ENCODE results near the gene HRH3.

The HRH3 gene

DNA sequence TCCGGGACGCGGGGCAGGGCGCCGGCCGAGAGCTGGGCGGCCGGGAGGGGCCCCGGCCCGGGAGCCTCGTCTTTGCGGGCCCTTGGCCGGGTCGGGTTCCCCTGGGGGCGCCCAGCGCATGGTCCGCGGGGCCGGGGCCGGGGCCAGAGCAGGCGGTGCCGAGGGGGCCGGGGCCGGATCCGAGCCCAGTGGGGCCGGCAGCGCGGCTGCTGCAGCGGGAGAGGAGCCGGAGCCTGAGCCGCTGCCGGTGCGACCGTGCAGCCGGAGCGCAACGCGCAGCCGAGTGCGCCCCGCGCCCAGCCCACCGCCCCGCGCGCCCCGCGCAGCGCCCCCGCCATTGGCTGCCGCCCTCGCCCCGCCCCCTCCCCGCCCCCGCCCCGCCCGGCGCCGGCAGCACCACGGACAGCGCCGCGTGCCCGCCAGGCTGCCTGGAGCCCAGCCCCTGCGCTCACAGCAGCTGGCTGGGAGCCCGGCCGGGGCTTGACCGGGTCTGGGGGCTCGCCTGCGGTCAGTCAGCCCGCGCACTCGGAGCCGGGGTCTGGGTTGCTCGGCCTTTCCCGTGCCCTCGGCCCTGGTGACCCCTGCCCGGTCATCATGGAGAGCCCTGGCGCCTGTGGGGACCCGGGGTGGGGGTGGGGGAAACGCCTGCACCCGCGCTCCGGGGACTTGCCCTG, at the start of gene HRH3:
HRH3 (minus strand) TSS at position 287 of the 674 bp plus-strand sequence. CDS start 308 bp downstream, outside the sequence.
- peak; percentile 6 for DNase-seq (ENCODE audit: low read depth)

DNA sequence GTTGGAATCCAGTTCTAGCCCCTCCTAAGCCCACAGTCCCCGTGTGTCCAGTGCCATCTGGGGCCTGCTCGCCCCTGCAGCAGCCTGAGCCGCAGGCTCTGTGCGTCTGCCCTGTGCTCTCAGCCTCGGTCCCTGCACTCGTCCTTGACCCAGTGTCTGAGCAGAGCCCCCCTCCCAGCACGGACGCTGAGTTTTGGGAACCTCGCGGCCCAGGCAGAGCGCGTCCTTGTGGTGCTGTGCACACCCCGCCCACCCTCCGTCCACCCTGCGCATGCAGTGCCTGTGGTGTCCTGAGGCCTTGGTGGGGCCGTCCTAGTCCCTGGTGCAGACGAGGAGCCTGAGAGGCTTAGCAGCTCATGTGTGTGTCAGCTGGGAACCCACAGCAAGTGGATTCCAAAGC, 49.8 kb upstream of the HRH3 start:
- no peak for DNase-seq (ENCODE audit: low read depth)

DNA sequence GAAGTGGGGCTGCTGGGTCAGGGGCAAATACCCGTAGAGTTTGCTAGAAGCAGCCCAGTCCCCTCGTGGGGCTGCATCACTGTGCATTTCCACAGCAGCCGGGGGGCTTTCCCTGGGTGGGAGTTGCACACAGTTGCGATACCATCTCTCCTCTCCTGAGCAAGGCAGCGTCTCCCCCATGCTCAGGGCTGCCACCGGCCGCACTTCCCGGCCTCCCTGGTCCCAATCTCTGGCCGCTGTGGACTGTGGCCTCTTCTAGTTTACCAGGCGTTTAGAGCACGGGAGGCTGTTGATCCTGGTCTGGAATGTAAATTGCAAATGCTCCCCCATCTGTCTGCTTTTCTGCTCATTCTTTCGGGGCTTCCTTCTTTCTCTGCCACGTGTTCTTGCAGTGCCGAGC, 49.3 kb upstream of the HRH3 start:
- no peak for DNase-seq (ENCODE audit: low read depth)

DNA sequence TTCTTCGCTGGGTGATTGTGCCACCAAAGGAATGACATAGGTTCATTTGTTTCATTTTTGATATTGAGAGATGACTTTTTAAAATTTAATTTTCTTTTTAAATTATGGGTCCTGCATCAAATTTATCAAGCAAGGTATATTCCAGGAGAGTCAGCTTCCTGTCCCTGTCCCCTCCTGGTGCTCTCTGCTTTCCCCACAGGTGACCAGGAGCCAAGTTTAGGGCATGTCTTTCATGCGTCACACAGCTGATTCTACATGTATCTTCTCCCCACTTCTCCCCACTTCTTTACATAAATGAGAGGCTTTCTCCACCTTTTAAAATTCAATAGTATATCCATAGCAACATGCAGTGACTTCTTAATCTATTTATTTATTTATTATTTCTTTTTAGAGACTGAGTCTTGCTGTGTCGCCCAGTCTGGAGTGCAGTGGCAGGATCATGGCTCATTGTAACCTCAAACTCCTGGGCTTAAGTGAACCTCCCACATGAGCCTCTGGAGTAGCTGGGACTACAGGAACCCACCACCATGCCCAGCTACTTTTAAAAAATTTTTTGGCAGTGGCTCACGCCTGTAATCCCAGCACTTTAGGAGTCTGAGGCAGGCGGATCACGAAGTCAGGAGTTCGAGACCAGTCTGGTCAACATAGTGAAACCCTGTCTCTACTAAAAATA, 48.3 kb upstream of the HRH3 start:
- DNase-seq (ENCODE audit: low read depth): no peak

DNA sequence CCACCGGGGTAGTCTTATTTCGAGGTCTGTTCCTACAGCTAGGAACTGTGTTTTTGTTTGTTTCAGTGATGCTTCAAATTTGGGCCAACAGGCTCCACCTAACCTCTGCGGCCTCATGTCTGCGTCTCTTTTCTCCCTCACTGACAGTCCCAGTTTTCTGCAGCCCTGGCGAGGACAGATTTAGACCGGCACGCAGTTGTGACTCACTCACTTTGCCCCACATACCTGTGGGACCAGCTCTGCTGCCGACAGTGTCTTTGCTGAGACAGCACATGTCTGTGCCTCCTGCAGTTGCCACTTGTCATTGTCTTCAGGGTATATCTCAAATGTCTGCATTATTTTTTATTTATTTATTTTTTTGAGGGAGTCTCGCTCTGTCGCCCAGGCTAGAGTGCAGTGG, 47.5 kb upstream of the HRH3 start:
- DNase-seq (ENCODE audit: low read depth): no peak

DNA sequence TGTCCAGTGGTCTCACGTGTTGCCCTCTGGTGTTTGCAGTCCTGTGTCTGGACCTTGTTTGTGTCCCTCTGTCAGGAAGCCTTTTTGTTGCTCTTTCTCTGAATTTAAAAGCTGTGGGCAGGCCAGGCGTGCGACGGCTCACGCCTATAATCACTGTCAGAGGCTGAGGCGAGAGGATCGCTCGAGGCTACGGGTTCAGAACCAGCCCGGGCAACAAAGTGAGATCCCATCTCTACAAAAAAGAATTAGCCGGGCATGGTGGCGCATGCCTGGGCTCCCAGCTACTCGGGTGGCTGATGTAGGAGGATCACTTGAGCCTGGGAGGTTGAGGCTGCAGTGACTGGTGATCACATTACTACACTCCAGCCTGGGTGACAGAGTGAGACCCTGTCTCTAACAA, 46.8 kb upstream of the HRH3 start:
- DNase-seq (ENCODE audit: low read depth): no peak

DNA sequence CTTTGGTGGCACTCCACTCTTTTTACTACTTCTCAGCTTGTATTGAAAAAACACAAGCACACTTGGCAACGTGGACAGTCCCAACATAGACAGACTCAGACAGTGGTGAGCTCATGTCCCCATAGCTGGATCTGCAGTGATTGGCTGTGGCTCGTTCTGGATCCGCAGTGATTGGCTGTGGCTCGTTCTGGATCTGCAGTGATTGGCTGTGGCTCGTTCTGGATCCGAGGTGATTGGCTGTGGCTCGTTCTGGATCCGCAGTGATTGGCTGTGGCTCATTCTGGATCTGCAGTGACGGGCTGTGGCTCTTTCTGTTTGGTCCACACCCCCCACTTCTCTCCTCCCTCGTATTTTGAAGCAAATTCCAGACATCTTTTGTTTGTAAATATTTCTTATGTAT, 46.3 kb upstream of the HRH3 start:
- DNase-seq (ENCODE audit: low read depth): no peak

DNA sequence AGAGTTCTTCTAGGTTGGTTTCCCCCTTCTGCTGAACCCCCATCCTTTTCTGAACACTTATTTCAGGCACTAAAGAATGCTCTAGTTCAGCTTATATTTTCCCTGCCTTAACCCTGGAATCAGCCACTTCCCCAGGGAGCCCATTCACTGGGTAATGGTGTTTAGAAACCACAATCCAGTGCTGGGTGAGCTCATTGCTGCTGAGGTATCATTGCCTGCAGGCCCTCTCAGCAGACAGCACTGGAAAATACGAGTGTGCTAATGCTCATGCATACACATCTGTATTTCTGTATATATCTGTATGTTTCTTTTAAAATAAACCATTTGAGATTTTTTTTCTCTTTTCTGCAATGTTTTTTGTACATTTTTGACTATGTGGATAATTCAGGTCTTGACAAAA, 45.3 kb upstream of the HRH3 start:
- no peak for DNase-seq (ENCODE audit: low read depth)

DNA sequence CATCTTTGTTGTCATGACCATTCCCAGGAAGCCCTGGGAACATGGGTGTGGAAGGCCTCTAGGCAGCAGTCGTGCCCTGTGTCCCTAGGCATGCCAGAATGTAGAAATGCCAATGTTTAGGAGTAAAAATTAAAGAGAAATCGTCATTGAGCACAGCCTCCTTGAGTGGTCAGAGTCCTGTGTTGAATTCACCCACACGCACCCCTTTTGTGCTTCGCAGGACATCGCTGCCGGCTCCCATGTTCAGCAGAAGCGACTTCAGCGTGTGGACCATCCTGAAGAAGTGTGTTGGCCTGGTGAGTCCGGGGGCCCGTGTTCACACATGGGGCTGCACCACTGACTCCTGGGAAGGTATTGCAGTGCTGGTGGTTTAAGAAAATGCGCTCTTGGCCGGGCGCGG, 43.3 kb upstream of the HRH3 start:
- no peak for DNase-seq (ENCODE audit: low read depth)

DNA sequence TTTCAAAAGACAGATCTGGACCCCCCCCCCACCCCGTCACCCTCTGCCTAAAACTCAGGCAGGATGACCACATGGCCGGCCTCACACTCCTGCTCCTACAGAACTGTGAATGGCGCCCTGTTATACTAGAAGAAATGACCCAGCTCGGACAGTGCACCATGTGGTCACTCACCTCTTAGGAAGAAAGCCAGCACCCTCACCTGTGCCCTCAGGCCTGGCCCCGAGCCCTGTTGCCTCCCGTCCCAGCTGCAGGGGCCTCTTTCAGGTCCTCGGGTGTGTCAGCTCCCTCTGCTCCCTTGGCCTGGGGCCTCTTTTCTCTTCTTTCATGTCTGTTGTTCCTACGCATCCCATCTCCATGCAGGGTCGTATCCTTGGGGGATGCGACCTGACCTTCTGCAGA, 42.0 kb upstream of the HRH3 start:
- DNase-seq (ENCODE audit: low read depth): no peak

DNA sequence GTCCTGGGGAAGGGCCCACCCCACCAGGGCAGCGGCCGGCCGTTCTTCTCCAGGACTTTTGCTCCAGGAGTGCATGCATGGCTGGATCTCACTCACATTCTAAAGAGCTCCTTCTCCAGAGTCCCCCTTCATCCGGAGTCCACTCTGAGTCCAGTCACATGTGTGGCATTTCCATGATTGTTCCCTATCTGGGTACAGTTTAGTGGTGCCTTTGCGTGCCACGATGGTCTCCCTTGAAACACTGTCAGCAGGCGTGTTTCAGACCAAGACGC, 39.2 kb upstream of the HRH3 start:
- DNase-seq (ENCODE audit: low read depth): no peak

DNA sequence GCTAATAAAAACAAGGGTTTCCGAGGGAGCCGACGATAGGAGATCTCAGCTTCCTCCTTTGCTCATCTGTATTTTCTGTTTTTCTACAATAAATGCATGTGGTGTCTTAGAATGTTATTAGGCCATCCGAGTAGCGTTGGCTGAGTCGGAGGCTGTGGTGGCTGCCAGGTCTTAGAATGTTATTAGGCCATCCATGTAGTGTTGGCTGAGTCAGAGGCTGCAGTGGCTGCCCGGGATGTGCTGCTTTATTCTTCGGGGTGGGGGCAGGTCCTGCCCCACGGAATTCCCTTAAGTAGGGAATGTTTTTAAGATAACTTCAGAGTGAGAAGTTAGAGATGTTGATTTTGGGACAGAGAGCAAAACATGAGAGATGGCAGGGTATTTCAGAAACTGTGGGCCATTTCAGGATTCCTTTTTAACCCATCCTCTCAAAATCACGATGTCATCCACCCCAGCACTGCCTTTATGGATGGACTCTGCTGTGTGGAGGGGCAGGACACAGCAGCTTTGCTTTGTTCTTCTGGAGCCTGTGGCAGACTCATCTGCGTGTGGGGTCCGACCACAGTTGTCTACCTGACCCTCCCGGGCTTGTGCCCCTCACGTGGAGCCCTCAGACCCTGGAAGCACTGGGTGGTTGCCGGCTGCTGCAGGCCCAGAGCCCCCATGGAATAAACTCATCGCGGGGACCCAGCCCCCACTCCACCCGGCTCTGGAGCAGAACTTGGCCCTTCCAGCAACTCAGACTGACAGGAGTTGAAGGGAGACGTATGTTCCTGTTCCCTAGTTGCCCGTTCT, 38.6 kb upstream of the HRH3 start:
- no peak for DNase-seq (ENCODE audit: low read depth)

DNA sequence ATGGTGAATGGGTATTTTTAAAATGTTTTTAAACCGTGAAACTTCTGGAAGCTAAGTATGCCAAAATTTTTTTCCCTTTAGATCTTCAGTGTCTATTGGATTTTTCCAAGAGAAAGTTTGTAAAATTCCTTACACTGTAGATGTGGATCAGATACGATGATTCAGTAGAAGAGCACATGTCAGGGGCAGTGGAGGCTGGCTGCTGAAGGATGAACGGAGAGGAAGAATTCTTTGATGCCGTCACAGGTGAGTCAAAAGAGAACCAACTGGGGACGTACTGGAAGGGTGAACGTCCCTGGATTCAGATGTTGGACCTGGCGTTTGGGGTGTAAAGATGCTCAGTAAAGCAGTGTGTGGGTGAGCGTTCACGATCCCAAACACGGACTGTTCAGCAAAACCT, 35.9 kb upstream of the HRH3 start:
- no peak for DNase-seq (ENCODE audit: low read depth)

DNA sequence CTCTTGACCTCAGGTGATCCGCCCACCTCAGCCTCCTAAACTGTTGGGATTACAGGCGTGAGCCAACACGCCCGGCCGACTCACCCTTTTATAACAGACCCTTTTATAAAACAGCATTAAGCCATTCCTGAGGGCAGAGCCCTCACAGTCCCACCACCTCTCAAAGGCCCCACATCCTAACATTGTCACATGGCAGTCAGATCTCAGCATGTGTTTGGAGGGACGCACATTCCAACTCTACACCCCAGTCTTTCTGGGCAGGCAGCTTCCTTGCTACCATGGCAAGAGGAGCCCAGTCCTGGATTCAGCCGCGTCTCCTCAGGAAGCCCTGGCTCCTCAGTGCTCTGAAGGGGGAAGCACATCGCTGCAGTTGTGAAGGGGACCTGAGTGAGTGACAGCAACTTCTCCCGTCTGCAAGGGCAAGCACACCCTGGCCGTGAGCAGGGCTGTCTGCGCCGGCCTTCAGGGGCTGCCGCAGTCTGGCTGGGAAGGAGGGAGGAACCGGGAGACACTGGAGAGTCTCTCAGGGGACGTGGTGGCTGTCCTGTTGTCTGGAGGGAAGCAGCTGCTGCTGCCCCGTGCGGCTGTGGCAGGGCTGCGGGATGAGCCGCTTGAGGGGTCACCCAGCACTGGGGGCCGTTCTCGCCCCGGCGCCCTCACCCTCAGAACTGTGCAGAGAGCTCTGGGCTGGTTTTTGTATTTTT, 34.1 kb upstream of the HRH3 start:
- no peak for DNase-seq (ENCODE audit: low read depth)

DNA sequence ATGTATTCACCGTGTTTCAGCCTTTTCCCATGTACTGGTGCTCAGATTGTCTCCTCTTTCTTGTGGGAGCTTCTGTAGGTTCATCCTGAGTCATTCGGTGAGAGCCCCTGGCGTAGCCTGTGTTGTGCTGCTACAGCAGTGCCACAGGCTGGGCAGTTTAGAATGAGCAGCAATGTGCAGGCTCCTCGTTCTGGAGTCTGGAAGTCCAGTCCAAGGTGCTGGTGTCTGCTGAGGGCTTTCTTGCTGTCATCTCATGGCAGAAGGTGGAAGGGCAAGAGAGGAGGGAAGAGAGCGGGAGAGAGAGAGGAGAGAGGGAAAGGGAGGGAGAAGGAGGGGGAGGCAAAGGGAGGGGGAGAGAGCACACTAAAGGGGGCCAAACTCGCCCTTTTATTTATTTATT, 33.3 kb upstream of the HRH3 start:
- no peak for DNase-seq (ENCODE audit: low read depth)

DNA sequence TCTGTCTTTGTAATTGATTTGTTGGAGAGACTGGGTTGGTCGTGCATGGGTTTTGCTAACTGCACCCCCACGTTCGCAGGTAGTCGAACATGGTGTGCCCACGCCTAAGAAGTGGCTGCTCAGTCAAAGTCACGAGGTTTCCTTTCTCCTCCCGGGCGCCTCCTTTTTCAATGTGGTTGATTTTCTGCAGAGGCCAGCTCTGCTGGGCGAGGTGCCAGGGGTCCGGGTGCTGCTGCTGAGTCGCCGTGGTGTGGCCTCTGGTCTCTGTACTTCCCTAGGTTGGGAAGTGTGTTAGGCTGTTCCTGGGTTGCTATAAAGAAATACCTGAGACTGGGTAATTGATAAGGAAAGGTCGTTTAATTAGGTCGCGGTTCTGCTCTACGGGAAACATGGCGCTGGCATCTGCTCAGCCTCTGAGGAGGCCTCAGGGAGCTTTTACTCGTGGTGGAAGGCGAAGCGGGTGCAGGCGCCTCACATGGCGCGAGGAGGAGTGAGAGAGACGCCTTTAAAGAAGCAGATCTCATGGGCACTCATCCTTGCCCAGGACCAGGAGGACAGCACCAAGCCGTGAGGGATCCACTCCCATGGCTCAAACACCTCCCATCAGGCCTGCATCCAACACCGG, 32.4 kb upstream of the HRH3 start:
- DNase-seq (ENCODE audit: low read depth): no peak

DNA sequence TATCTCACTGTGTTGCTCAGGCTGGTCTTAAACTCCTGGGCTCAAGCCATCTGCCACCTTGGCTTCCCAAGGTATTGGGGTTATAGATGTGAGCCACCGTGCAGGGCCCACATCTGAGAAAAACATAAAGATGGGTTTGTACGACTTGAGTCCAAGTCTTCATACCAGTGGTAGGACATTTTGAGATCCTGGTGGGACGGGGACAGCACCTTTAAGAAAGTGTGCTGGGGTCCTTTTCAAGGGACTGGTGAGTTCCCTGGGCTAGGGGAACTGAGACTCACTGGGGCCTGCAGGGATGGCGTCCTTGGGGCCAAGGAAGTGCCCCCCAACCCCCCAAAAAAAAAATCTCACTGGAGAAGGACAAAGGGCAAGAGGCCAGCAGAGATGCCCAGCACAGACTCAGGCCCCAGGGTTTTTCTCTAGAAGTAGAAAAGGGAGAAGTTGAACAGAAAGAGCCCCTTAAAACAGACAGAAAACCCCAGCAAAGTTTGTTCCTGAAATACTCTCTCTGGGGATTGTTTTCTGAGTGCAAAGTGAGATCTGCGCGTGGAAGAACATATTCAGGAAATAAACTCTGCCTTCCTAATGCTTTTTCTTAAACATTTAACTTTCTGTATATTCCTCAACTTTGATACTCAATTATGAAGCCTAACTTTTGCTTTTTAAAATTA, 28.9 kb upstream of the HRH3 start:
- DNase-seq (ENCODE audit: low read depth): no peak

DNA sequence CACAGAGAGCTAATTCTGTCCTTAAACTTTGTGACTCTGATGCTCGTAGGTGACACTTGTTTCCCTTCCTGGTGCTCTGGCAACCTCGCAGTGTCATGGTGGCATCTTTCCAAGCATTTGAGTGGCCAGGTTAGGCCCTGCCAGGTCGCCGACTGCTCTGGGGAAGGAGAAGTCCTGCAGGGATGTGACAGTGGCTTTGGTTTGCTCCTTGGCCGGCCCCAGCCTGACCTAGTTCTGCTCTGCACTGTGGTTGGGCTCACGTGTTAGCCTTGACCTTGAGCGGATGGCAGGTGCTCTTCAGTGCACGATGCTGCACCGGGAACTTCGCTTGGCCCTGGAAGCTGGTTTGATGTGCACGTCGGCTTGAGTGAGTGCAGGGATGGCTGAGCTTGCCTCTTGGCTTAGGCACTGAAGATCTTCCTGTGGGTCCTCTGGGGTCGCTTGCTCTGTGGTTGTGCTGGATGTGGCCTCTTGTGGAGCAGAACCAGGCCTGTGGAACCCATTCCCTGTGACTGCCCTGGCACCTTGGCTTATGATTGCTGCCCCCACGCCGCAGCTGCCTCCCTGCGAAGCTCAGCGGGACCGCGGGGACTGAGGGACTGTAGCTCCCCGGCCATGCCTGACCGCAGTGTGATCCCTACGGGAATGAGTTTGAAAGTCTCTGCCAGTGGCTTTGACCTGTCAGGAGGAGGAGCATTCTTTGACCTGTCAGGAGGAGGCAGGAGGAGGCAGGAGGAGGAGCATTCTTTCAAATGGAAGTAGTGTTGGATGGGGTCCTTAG, 27.0 kb upstream of the HRH3 start:
- DNase-seq (ENCODE audit: low read depth): no peak

DNA sequence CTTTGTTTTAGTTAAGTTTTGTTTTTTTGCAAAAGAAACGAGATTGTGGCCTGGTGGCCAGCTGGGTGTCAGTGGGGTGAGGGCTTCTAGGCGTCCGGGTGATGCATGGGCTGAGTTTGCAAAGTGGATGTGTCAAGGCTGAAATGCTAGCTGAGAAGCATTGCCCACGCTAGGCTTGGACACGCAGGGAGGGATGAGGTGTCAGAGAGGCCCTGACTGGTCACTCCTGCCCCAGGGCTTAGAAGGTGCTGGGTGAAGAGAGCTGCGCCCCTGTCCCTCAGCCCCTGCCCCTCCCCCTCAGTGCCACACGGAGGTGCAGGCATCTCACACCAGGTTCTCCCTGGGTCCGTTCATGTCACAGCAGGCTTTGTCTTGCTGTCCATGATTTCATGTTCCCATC, 26.4 kb upstream of the HRH3 start:
- no peak for DNase-seq (ENCODE audit: low read depth)

DNA sequence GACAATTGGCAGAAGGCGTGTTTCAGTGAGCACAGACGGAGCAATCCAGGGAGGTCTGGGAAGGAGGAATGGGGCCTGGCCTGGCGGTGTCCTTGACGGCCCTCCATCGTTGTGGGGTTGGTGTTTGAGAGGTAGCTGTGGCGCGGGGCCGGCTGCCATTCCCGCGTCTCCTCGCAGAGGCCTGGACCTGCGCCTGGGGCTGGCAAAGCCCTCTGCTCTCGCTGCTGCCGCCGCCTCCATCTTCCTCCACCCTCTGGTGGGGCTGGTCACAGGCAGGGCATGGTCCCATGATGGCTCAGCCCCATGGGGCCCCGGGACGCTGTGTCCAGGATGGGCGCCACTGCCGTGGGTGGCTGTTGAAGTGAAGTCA, 25.8 kb upstream of the HRH3 start:
- no peak for DNase-seq (ENCODE audit: low read depth)

DNA sequence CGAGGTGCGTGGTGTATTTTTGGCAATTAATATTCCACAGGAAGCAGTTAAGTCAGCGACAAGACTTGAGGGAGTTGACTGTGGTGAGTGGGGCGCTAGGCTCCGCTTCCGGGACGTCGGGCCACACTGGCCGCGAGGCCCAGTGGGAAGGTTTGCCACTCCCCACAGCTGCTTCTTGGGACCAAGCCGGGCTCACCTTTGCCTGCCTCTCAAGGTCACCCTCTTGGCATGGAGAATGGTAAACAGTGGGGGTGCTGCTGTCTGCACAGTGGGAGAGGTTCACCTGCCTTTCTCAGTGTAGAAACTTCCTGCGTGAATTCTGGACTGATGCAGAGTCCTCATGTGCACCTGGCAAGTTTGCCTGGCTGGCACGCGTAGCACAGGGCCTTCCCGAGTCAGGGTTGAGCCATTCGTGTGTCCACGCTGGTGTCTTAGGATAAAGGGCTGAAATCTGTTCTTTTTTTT, 24.6 kb upstream of the HRH3 start:
- no peak for DNase-seq (ENCODE audit: low read depth)
